HG02852 (cell line): Measurements from ENCODE around the gene ATP2B2.

ENCODE experiments used
- ATAC-seq: cut with Tn5 transposase; IDR thresholded peaks from one replicate; pipeline ENCODE4 v1.9.1; 2021; ENCODE audit warnings: mild to moderate bottlenecking, moderate library complexity; ENCODE audit not compliant: unreplicated experiment

The ATP2B2 gene

GRCh38 chr3:10435850-10436249 lies 69.5 kb downstream of the ATP2B2 start:
- no peak for ATAC-seq

DNA sequence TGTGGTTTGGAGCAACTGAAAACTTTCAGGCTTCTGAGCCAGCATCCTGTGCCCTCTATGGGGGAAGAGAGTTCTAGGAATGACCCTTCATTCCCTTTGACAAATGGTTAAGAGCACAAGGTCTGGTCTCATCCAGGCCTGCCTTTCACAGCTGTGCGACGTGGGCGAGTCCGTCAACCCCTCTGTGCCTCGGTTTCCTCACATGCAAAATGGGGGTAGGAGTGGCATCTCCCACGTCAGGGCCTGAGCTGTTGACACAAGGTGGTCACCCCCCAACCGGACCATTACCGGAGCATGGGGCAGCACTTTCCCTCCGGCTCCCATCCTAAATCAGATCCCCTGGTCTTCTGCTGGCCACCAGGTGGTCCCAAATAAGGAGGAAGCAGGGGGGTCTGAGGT lies 70.4 kb downstream of the ATP2B2 start:
- no peak for ATAC-seq

DNA sequence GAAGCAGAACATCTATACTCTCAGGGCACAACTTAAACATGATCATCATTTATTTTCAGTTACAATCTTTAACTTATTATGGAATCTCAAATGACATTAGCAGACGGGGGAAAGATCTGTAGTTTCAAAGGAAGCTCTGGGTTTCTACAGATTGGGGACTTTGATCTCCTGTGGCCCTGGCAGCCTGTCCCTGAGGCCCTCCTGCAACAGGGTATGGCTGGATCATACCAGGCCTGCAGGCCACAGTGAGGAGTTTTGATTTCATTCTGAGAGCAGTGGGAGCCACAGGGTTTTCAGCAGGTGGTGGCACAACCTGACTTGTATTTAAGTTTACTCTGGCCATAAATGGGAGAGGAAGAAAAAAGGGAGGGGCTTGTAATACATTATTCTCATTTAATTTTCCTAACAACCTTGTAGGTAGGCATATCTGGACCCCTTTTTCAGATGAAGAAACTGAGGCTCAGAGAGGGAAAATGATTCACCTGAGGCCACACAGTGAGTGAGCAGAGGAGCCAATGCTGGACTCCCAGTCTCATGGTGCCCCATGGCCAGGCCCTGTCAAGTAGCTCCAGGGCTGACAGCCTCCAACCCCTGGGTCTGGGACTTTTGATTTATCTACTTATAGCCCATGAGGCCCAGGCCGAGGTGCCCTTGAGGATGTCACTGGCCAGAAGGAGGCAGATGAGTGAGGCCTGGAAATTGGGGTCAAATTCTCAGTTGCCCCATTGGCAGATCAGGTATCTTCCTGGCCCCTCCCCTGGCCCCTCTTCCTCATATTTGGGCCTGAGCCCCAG lies 71.0 kb downstream of the ATP2B2 start:
- ATAC-seq, result no peak

GRCh38 chr3:10432931-10433330 lies 72.5 kb downstream of the ATP2B2 start:
- ATAC-seq, result no peak

- no peak for ATAC-seq
Measured at GRCh38 chr3:10432156-10432845, 73.1 kb downstream of the ATP2B2 start.

GRCh38 chr3:10430805-10431204 lies 74.6 kb downstream of the ATP2B2 start:
- ATAC-seq, result no peak

DNA sequence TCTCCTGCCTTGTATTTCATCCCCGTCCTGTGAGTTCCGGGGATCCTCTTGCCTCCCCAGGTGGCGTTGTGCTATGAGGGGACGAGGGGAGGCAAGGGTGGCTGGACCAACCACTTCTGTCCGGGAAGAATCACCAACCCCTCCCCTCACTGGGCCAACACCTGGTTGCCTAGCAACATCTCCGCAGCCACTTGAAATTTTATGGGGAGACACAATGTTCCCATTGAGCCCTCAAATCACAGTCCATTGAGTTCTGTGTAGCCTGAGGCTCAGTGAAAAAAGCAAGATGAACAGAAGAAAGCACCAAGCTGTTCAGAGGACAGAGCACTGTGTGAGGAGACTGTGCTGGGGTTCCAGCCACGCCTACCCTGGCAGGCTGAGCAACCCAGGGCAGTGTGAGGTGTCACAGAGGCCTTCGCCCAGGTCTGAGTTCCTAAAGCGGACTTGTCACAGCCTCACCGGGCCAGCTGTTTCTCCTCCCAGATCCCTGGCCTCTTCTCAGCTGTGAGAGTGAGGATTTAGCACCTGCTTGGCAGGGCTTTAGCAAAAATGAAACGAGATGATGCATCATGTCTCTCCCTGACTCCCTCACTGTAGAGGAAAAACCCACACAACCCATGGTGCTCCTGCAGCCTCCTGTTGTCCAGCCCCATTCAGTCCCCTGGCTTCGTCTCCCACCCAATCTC lies 76.8 kb downstream of the ATP2B2 start:
- no peak for ATAC-seq

DNA sequence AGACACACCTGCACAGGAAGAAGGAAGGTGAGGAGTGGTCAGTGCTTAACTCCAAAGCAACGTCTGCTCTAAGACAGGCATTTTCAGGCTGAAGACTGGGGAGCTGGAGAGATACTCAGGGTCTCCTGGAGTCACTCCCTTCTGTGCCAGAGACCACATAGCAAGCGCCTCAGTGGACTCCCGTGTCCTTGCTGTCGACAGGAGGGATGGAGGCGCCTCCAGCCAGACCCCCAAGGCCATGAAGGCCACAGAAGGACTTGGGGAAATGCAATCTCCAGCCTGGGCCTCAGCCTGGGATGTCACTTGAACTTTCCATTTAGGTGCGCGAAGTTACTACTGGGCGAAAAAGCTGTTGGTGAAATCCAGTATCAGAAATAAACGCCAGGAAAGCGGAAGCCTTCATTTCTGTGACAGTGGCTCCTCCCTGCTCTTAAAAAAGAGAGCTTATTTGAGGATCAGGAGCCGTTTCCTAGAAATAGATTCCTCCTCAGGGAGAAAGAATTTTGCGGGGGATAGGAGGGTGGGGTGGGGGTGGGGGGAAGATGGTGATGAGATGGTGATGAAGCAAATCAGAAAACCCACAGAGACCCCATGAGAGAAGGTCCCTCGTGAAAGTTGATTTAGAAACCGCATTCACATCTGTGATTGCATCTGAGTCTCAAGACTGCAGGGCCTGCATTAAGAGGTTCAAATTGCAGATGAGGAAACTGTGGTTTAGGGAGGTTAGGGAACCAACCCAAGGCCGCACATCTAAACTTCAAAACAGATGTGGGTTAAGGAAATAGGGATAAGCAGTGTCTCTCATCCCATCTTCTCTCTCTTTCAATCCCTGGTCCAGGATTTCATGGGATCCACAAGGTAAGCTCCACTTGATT lies 78.8 kb downstream of the ATP2B2 start:
- no peak for ATAC-seq

- ATAC-seq, result no peak
Measured at GRCh38 chr3:10423171-10423882, 82.1 kb downstream of the ATP2B2 start.

GRCh38 chr3:10421996-10422395 lies 83.4 kb downstream of the ATP2B2 start:
- no peak for ATAC-seq

DNA sequence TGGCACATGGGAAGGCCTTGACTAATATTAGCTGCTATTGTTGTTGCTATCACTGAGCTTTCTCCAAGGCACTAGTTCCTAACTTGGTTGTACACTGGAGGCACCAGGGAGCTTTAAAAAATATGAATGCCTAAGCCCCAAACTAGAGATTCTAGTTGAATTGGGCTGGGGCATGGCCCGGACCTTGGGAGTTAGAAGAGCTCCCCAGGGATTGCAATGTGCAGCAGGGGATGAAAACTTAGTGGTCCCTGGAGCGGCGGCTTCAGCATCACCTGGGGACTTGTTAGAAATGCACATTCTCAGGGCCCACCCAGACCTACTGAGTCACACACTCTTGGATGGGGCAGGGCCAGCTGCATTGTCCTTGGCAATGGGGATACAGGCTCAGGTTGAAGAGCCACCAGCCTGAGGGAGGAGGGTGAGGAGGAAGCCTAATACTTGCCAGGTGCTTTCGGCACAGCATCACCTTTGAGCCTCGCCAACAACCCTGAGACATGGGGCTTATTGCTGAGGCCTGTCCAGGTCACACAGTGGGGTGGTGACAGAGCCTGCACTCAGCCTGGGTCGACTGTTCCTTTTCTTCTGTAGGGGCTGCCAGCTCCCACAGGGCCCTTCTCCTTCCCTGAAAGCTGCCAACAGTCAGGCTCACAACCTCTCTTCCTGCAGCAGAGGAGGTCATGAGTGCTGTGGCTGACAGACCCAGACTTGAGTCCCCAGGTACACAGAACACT lies 84.5 kb downstream of the ATP2B2 start:
- no peak for ATAC-seq

- no peak for ATAC-seq
Measured at GRCh38 chr3:10419637-10420232, 85.7 kb downstream of the ATP2B2 start.

GRCh38 chr3:10417847-10418246 lies 87.5 kb downstream of the ATP2B2 start:
- ATAC-seq, result no peak

DNA sequence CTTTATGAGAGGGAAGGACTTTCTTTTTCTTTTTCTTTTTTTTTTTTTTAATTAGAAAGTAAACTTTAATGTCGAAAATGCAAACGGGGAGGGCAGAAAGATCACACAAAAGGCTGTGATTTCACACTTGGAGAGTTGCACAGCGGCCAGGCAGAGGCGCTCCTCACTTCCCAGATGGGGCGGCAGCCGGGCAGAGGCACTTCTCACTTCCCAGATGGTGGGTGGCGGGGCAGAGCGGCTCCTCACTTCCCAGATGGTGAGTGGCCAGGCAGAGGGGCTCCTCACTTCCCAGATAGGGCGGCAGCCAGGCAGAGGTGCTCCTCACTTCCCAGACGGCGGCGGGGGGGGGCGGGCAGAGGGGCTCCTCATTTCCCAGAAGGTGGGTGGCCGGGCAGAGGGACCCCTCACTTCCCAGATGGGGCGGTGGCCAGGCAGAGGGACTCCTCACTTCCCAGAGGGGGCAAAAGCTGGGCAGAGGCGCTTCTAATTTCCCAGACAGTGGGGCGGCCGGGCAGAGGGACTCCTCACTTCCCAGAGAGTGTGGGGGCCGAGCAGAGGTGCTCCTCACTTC lies 88.6 kb downstream of the ATP2B2 start:
- no peak for ATAC-seq

- no peak for ATAC-seq
Measured at GRCh38 chr3:10413041-10413440, 92.3 kb downstream of the ATP2B2 start.

GRCh38 chr3:10411598-10412332 lies 93.6 kb downstream of the ATP2B2 start:
- no peak for ATAC-seq

- ATAC-seq, result no peak
Measured at GRCh38 chr3:10410383-10411002, 94.9 kb downstream of the ATP2B2 start.

GRCh38 chr3:10408680-10409079 lies 96.7 kb downstream of the ATP2B2 start:
- no peak for ATAC-seq
